Stimulated activated CD4-positive, alpha-beta T cell treated with anti-CD3 and anti-CD28 coated beads, Interleukin-4, amount 100 ng/mL, for 48 hours (primary cell): Measurements from ENCODE around the gene CDH12.
"Not testable (repeated sequence)": the region's sequence is repeated elsewhere in the genome, so short reads cannot be mapped to it uniquely, and the experiment has no call there.

ENCODE experiments used
- DNase-seq, 2 donors: peaks; one replicate each; pipeline ENCODE4 v3.0.0-alpha.2; 2020; ENCODE audit warnings: low read depth in 2 of 2

The CDH12 gene

DNA sequence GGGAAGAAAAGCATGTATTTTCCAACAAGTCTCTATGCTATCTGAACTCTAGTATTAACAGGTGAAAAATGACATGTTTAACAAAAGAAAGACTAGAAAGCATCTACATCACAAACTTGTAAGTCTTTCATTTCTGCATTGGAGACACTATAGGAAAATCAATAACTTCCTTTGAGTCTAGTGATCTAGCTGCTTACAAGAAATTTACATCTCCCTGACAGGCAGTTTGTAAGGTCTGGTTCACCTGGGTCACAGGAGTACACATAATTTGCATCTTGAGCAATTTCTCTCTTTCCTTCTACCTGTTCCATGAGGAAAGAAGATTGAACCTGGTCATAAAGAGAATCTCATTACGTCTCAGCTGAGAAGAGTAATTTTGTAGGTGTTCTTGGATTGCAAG lies 696.2 kb downstream of the CDH12 start:
- not testable (repeated sequence) for DNase-seq

DNA sequence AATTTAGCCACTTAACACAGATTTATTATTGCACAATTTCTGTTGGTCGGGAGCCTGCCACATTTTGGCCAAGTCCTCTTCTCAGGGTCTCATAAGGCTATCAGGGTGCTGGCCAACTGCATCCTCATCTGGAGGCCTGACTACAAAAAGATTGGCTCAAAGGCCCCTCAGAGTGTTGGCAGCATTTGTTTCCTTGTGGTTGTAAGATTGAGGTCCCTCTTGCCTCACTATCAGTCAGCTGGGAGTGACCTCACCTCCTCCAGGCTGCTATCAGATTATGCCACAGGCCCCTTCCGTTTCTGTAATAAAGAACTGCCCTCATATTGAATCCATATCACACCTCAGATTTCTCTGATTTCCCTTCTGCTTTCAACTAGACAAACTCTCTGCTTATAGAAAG lies 698.4 kb downstream of the CDH12 start:
- DNase-seq: not testable (repeated sequence)

DNA sequence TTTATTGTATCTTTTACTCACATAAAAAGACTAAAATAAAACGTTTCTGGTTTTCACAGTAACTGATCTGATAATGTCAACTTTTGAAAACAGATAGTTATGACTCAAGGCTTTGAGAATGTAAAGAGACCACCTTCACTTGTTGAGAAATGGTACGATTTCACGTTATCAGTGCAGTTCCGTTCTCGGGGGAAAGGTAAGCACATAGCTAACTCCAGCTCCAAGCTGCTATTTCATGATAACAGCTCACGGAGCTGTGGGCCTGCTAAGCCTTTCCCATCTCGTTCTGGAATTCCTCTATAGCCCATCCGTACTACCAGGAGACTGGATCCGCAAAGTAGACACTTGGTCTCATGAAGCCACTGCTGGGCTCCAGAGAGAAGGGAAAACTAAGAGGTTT lies 701.3 kb downstream of the CDH12 start:
- DNase-seq: not testable (repeated sequence)

- not testable (repeated sequence) for DNase-seq
Observed at GRCh38 chr5:22140418-22140817, 712.7 kb downstream of the CDH12 start.

DNA sequence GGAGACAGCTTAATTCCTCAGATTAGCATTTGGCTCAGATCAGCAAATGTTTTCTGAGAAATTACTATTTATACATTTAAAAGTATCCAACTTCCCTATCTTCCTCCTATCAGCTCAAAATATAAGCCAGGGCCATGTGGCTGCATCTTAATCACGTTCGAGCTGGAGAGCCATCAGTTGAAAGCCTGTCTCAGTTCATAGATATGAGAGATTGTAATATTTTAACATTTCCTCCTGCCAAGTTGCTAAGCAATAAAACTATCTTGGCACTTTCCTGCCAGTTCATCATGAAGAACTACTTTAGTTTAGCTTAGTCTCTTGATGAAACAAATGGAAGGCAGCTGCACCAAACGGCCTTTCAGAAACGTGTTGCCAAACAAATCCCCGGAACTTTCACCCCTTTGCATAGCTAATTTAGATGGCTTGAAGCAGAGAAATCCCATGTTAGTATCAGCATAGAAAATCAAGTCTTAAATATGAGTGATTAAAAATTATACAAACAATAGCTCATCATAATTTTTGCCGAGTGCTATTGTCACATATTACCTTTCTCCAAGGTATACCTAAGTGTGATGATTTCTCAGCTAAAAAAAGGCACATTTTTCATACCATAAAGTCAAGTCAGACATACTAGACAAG lies 713.4 kb downstream of the CDH12 start:
- not testable (repeated sequence) for DNase-seq

DNA sequence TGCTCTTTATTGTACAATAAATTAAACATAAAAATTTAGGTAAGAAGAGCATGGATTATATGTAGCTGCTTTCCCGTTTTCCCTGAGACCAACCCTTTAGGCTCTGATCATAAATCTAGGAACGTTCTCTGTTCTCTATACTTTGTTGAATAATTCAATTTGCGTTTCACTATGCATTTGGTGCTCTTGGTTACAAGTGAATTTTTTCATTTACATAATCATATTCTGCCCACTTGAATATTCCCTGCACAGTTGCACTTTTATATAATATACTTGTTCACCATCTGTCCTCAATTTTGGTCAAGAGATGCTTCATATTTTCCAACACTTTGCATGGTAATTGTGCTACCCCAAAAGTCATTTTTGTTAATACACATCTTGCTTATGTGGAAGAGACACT lies 741.8 kb downstream of the CDH12 start:
- no peak for DNase-seq

DNA sequence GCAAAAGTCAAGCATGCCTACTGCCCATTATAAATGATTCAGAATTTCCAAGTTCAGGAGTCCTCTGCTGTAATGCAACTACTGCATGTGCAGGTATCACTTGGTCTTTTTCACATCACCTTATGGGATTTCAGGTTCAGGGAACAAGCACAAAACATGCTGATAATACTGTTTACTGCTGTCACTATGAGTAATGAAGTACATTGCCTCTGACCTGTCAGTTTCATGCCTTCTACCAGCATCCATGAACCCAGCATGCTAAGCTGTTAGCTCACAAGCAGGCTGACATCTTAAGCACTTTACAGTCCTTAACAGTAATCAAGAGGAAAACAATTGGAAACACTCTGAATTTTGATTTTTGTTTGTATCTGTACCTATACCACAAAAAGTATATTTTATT lies 743.8 kb downstream of the CDH12 start:
- no peak for DNase-seq

- no peak for DNase-seq
Observed at GRCh38 chr5:22108545-22108944, 744.6 kb downstream of the CDH12 start.

DNA sequence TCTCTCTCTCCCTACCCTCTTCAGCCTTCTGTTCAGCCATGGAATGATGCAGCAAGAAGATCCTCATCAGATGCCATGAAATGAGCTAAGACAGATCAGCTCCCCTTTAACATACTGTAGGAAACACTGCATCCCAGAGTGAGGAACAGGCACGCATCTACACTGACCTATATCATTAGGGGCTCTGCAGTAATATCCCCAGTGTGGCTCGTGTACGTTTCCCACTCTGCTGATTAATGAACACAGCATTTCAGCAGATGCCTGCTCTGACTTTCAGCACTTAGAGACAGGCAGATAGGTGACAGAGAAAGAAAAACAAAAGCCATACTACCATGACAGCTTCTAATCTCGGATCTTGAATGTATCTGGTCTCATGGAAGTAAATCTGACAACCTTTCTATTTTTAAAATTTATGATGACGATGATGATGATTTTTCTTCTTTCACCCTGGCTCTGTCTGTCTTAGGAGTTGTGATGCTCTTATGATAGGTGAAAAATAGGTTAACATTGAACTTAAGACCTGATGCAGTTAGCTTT lies 750.3 kb downstream of the CDH12 start:
- DNase-seq: no peak

DNA sequence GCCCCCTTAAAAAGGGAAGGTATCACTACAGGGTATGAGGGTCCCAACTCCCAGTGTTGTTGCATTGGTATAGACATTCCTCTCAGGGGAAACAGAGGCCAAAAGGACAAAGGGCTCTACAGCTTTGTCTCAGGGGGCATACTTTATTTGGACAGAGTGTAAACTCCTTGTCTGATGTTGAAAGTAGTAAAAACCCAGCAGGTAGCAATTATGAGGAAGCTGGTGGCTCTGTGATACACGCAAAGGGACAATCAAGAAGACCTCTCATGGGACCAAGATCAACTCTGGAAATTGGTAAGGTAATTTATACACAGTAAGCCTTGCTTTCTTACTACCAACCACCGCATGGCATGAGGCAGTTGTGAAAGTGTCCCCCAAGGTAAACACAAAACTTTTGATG lies 764.6 kb downstream of the CDH12 start:
- DNase-seq: no peak

- no peak for DNase-seq
Observed at GRCh38 chr5:22079566-22079965, 773.6 kb downstream of the CDH12 start.

DNA sequence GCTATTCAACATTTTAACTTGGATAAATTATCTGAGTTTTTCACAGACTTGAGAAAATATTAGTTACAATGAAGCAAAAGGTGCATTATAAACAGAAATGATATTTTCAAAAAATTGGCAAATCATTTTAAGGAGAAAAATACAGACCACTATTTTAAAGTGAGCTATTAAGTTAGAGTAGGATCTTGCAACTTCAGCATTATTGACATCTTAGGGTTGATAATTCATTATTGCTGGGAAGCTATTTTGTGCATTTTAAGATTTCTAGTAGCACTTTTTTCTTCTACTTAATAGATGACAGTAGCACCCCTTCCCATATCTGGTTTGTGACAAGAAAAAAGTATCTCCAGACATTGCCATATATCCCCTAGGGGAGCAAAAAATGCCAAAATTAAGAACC lies 774.1 kb downstream of the CDH12 start:
- DNase-seq: no peak

GRCh38 chr5:22076586-22076985 lies 776.6 kb downstream of the CDH12 start:
- no peak for DNase-seq

DNA sequence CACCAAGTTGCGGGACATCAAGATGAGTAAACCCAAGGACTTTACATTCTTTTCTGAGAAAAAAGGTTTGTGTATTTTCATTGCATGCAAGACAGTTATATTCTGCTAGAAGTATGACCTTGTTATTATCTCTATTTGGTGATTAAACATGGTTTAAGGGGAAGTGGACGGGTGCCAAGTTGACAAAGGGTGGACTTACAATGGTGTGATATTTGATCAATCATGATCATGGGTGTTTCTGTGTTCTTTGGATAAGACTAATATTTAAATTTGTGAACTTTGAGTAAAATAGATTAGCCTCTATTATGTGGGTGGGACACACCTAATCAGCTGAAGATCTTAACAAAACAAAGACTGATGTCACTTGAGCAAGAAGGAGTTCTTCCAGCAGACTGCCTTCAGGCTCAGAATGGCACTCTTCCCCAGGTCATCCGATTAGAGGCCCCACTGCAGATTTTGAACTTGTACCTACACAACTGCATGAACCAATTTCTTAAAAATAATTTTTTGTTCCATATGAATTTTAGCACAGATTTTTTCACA lies 782.9 kb downstream of the CDH12 start:
- no peak for DNase-seq

DNA sequence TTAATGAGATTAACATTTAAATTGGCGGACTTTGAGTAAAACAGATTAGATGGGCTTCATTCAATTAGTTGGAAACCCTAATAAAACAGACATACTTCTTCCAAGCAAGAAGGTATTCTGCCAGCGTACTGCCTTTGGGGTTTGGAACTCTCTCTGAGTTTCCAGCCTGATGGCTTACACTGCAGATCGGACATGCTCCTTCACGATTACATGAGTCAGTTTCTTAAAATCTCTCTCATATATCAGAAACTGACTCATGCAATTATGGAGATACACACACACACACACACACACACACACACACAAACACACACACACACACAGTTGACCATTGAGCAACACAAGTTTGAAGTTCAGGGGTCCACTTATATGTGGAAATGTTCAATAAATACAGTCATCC lies 789.4 kb downstream of the CDH12 start:
- DNase-seq: no peak

DNA sequence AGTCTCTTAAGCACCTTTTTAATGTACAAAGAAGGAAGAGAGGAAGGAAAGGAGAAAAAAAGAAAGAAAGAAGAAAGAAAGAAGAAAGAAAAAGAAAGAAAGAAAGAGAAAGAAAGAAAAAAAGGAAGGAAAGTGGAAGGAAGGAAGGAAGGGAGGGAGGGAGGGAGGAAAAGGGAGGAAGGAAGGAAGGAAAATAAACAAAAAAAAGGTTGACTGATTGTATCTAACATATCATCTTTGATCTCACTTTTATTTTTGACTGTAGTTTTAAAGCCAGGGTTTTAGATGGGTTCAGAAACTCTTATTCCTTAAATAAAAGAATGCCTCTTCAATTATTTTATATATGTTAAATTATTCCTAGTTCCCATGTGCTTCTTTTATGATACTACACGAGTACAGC lies 794.5 kb downstream of the CDH12 start:
- no peak for DNase-seq

DNA sequence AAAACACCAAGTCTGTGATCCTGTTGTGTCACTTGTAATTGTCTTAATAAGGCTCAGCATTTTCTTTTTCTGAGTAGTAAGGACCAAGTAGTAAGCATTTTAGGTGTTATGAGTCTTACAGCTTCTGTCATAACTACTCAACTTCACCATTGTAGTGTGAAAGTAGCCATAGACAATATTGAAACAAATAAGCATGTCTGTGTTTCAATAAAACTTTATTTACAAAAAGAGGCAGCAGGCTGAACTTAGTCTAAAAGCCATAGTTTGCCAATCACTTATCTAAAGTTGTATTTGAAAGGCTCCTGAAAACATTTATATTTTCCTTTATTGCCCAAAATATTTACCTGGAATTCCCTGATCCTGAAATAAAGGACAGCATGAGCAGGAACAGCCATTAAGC lies 796.1 kb downstream of the CDH12 start:
- DNase-seq: no peak

- DNase-seq: no peak
Observed at GRCh38 chr5:22056601-22057000, 796.5 kb downstream of the CDH12 start.

- DNase-seq: no peak
Observed at GRCh38 chr5:22053195-22053594, 799.9 kb downstream of the CDH12 start.

- no peak for DNase-seq
Observed at GRCh38 chr5:22051881-22052280, 801.3 kb downstream of the CDH12 start.

DNA sequence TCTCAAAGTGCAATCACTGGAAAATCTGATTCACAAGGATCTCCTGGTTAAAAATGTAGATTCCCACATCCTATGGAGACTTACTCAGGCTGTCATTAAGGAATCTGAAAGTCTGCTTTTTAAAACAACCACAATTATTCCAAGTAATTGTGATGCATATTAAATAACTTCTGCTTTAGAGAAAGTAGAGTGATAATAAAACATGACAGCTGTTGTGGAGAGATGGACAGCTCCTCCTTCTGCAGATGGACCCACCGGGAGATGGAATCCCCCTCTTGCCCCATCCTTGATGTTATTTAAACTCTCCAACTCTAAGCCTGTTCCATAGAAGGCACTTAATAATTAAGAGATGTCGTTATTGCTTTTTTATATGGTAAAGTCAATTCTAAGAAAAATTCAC lies 802.2 kb downstream of the CDH12 start:
- no peak for DNase-seq

DNA sequence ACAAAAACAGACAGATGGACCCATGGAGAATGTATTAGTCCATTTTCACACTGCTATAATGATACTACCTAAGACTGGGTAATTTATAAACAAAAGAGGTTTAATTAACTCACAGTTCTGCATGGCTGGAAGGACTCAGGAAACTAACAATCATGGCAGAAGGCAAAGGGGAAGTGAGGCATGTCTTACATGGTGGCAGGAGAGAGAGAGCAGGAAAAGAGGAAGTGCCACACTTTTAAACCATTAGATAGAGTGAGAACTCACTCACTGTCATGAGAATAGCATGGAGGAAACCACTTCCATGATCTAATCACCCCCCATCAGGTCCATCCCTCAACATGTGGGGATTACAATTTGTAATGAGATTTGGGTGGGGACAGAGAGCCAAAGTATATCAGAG lies 808.9 kb downstream of the CDH12 start:
- DNase-seq: no peak

DNA sequence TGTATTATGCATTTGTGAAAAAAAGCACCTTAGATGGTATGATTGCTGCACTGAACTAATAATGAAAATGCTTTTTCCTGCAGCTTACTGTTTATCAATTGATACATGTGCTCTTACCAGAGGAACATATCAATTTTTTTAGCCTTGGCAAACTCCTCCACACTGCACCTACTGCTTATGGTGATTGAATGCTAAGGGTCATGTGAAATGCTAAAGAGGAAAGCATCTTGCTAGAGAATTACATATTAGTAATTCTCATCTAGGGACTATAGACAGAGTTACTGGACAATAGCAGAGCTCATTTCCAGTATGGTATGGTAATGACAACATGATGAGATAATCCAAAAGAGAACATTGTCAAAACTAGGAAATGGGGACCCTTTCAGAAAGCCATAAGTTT lies 817.1 kb downstream of the CDH12 start:
- DNase-seq: no peak

GRCh38 chr5:22033066-22033465 lies 820.1 kb downstream of the CDH12 start:
- no peak for DNase-seq
